MV-4-11 (cell line): ENCODE measurements around the gene ATXN10.

Experiments used
- DNase-seq: peaks from one replicate; lab custom pipeline; 2025; lab: John Stamatoyannopoulos, UW

Gene ATXN10

GRCh38 chr22:45859231-45860161 lies 187.9 kb downstream of the ATXN10 start:
- DNase-seq: no peak

GRCh38 chr22:45860201-45860600 lies 188.6 kb downstream of the ATXN10 start:
- DNase-seq: no peak

GRCh38 chr22:45861259-45861658 lies 189.6 kb downstream of the ATXN10 start:
- no peak for DNase-seq

DNA sequence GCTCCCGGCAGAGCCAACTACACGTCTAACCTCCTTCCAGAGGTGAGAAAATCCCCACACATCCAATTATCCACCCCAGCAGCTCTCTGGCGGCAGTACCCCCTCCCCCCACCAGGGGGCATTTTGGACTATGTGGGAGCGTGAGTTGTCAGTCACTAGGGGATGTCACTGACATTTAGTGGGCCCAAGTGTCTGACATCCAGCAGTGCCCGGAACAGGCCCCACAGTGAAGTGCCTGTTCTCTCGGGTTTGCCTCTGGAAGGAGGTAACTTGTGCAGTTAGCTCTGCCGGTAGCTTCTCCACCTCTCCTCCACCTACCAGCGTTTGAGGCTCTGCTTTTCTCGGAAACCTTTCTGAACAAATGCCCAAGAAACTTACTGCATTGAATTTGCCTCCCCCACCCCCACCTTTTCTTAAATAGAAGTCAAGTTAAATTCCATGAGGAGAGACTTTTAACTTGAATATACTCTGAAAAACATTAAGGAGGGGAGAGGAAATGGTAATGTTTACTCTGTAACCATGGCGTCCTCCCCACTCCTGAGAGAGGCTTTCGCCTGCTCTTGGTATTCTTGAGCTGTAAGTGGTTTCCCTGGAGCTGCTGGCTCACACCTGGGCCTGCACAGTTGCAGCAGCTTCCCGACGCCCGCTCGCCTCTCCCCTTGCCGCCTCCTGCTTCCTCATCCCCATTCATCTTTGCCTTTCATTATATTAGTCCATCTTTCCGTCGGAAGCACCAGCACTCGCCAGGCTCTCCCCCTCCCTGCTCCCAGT lies 192.5 kb downstream of the ATXN10 start:
- DNase-seq: peak; percentile 62

DNA sequence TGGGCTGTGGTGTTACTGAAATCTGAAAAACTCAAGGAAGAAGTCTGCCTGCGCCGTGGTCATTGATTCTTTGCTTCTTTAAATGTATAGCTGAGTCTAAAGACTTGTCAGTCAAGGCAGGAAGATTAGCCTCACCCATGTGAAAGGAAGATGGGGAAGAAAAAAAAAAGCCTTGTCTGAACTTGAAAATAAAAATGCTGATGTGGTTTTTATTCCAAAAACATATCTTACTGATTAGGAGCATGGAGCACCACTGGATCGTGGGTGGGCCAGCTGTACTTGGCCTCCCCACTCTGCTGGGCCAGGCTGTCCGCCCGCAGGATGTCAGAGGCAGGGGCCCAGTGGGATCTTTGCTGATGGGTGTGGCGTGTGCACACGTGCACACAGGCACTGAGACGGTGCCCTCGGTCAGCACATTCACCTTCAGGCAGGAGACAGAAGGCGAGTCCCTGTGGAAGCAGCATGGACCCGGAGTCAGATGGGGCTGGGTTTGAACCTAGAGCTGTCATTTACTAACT lies 193.4 kb downstream of the ATXN10 start:
- DNase-seq: no peak

- no peak for DNase-seq
These were observed 194.0 kb downstream of the ATXN10 start for GRCh38 chr22:45865561-45866125.

DNA sequence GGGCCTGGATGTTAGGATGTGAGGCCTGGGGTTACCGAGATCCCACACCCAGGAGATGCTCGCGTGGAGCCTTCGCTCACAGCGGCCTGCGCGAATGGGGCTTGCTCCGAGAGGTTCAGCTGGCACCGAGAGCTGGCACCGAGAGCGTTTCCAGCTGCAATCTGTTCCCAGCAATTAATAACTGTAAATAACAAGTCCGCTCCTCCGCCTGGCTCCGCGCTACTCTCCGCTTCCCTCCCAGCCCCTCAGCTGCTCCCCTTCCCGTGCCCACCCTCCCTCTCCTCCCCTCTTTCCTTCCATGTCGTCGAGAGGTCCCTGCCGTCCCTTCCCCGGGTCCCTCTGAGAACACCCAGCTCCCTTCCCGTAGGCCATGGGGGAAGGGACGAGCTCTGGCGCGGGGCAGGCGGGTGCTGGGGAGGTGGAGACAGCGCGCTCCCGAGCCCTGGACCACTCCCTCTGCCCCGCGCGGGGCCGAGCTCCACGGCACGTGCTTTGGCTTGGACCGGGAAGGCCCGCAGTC lies 194.6 kb downstream of the ATXN10 start:
- DNase-seq: no peak

GRCh38 chr22:45866646-45867117 lies 195.0 kb downstream of the ATXN10 start:
- DNase-seq: no peak

DNA sequence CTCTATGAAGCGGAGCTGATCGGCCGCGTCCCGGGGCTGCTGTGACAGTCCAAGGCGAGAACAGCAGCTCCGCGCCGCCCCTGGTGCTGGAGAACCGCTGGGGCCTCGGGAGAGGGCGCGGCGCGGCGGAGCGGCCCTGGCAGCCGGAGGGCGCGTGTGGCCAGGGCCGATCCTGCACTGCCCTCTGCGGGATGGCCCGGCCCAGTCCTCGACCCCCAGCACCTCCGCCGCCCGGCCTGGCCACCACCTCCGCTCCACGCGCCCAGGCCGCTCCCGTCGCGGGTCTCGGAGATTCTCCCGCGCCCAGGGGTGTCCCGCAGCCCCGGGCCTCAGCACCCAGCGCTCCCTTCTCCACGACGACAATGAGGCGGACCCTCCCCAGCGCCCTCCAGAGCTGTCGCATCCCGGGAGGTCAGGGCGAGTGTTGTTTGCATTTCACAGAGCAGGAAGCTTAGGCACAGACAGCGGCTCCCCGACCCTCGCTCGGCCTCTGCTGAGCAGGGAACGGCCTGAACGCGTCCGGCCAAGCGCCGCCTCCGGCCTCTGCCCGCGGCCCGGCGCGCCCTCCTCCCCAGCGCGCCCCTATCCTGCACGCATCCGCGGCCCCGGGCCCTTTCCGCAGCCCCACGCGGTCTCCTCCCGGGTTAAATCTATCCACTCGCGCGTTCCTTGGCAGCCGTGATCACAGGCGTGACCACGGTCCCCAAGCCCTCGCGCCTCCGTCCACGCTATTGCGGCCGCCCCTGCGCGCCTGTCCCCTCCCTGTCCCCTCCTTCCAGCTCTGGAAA lies 195.7 kb downstream of the ATXN10 start:
- no peak for DNase-seq

- no peak for DNase-seq
These were observed 196.4 kb downstream of the ATXN10 start for GRCh38 chr22:45867906-45868555.

DNA sequence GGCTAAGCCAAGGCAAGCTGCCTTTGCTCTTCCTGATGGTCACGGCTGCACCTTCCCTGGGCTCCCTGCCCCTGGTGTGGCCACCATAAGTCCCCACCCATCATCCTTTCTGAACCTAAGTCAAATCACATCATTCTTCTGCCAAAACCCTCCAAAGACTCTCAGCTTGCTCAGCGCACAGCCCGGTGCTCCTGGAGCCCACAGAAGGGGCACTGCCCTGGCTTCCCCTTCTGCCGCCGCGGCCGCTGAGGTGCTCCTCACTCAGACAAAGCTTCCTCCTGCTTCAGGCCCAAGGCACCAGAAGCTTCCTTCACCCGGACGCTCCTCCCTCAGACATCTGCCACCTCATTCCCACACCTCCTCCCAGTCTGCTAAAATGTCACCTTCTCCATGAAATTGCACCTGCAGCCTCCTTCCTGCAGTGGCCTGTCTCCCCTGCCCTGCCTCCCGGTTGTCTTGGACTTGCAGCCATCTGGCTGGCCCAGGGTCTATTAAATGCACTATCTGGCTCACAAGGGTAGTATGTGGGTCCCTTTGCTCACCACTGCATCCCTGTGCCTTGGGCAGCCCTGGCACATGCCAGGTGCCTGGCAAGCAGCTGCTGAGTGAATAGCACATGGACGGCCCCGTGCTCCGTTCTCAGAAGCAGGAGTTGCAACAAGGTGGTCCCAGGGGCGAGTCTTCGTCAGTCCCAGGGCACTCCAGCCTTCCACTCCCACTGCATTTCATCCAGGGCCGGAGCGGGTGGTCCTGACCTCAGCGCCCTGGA lies 197.1 kb downstream of the ATXN10 start:
- no peak for DNase-seq

DNA sequence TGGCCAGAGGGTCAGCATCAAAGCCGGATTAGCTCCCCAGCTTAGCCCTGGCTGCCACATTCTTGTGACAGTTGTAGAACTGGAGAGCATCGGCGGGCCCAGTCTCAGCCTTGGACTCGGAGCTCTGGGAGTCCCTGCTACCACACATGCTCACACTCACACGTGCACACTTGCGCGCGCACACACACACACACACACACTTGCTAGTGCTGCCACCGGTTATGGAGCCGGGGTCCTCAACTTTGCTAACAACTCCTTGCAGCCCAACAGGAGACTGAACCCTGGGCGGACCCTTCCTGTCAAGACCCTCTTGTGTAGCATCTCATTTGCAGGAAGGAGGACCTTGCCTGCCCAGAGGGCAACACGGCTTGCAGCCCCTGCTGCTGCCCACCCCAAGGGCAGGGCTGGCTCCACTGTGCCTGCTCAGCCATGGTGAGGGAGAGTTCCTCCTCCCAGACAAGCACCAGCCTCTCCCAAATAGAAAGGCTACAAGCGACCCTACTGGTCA lies 197.8 kb downstream of the ATXN10 start:
- no peak for DNase-seq

- no peak for DNase-seq
These were observed 198.4 kb downstream of the ATXN10 start for GRCh38 chr22:45870011-45870410.

- DNase-seq: no peak
These were observed 200.1 kb downstream of the ATXN10 start for GRCh38 chr22:45871721-45872120.

GRCh38 chr22:45872659-45873263 lies 201.1 kb downstream of the ATXN10 start:
- no peak for DNase-seq

DNA sequence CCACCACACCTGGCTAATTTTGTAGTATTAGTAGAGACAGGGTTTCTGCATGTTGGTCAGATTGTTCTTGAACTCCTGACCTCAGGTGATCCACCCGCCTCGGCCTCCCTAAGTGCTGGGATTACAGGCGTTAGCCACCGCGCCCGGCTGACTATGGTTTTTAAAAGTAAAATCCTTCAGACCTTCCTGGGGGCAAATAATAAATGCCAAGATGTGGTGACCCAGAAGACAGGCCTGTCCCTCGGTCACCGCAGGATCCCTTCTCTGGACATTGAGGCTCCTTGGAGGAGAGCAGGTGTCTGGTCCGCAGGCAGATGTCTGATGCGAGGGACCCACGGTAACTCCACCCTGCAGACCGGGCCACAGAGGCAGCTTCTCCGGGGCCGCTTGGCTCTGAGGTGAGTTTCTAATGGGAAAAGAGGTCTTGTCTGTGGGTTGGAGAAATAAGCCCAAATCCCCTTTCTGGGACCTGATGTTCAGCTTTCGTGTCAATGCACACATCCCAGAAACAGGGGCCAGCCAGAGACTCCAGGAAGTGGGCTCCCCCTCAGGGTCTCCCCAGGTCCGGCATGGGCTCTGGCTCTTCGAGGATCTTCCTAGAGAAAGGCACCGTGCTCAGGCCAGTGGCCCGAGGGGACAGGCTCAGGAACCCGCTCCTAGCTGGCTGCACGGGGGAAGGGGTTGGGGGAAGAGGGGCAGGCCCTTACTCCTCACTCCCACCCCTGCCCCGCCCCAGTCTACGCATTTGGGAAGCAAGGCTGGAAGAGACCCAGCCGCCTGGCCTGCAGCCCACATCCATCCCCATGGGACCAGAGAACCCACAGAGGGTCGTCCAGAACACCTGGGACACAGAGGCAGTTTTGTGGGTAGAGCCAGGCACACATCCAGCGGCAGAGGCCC lies 204.8 kb downstream of the ATXN10 start:
- DNase-seq: no peak

DNA sequence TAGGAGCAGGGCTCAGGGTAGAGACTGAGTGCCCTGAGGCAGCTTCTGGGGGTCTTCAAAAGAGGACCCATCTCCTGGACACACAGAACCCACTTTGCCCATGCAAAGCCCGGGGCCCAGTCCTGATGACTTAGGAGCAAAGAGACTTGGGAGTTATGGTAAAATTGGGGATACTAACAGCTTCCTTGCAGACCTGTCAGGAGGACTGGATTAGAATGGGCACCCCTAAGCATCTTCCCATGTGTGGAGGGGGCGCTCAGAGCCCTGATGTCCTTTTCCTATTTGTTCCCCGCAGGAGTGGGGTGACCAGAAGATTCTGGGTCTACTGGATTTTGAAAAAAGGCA lies 205.4 kb downstream of the ATXN10 start:
- DNase-seq: no peak

DNA sequence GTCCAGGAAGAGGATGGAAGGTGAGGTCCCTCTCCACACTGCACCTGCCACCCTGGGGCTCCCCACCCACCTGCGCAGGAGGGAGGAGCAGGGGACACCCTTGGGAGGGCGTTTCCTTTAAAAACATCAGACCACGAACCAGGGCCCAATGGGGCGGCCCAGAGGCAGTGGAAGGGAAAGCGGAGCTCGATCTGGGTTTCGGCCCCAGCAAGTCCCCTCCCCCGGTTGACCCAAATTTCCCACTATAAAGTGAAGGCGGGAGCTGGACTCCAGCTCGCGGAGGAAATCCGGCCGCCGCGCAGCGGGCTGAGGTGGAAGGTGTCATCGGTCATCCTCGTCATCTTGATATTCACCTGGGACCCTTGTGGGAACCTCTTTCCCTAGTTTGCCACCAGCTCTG lies 206.0 kb downstream of the ATXN10 start:
- no peak for DNase-seq
